ENCODE measurements around the gene SLC1A2. TPM values are rescaled to one million over a fixed set of nuclear protein-coding genes. Genes with fewer than 3 reads are reported as not detected.

Gene SLC1A2
- total RNA-seq, 2 experiments from 2014 or later: not detected

DNA sequence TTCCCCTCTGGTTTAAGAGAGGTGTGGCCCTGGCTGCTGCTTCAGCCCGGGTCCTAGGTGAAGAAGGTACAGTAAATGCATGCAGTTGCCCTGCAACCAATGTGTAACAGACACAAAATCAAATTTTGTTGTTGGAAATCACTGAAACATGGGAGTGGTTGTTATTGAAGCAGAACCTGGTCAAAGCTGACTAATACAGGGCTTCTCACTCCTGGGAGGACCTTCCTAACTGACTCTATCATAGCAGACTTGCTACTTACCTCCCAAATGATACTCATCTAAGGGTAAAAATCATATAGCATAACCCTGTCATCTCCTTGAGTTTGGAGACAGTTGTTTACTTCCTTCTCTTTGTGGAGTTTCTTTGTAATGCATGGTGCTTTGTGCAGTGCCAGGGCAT, 52.6 kb downstream of the SLC1A2 start:
- TF ChIP-seq EZH2phosphoT487 (IDR thresholded peaks at IDR 0.05; ENCODE audit: borderline replicate concordance, low read depth, low read length) (no peak), CTCF (conservative IDR thresholded peaks at IDR 0.05; ENCODE audit: low read length) (no peak)
- CTCF ChIA-PET (ENCODE audit: unreplicated experiment): no interaction called here
- Histone ChIP-seq H3K4me1 (ENCODE audit: insufficient read depth, low read length, poor library complexity, severe bottlenecking) (no peaks in the 10 kb centered on the region), H2AFZ (ENCODE audit: low read length) (no peak overlapping the region), H3K36me3 (ENCODE audit: insufficient read depth, low read length) (no peaks in the 10 kb centered on the region), H4K20me1 (ENCODE audit: insufficient read depth, low read length) (no peaks in the 10 kb centered on the region), H3K4me2 (ENCODE audit: low read length) (no peak overlapping the region), H3K79me2 (ENCODE audit: insufficient read depth, low read depth, low read length) (no peaks in the 10 kb centered on the region), H3K9me2 (ENCODE audit: insufficient read depth, low read length) (no peaks in the 10 kb centered on the region), H3K27ac (ENCODE audit: low read depth, low read length, poor library complexity, severe bottlenecking) (no peak overlapping the region), H3K9me3 (ENCODE audit: low read length) (no peaks in the 10 kb centered on the region), H3K4me3 (ENCODE audit: low read depth, low read length, poor library complexity, severe bottlenecking) (no peak overlapping the region)
- DNase-seq (ENCODE audit: low spot score): no peak
- no TSS peak for BruUV-seq (replicated peaks)
- intact Hi-C loops (cut with micrococcal nuclease; ENCODE audit: unreplicated experiment): no loop called here
- POLR2A ChIA-PET: no interaction called here

- no peak overlapping the region for H2AFZ ChIP-seq (ENCODE audit: low read length)
Observed at GRCh38 chr11:35365961-35366360, 53.4 kb downstream of the SLC1A2 start.

DNA sequence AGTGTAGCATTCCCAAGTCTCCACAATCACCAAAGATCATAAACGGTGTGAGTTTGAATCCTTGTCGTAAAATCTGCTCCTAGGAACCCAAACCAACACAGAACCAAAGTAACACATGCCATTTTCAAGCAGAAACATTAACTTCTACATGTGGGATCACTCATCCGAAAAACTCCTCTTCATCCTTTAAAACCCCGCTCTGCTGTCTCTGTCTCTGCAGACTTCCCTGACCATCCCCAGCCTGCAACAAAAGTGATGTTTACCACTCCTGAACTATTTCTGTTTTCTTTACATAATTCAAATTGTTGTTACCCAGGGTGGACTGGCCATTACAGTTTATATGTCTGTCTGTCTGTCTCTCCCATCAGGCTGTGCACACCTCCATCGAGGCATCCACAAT, 54.0 kb downstream of the SLC1A2 start:
- no peaks in the 10 kb centered on the region for H4K20me1 ChIP-seq (ENCODE audit: insufficient read depth, low read length)
- ChIA-PET CTCF (ENCODE audit: unreplicated experiment) (no interaction called here), POLR2A (no interaction called here)
- no peak for TF ChIP-seq EZH2phosphoT487 (IDR thresholded peaks at IDR 0.05; ENCODE audit: borderline replicate concordance, low read depth, low read length)
- no peak for TF ChIP-seq CTCF (conservative IDR thresholded peaks at IDR 0.05; ENCODE audit: low read length)
- no peak overlapping the region for H3K27ac ChIP-seq (ENCODE audit: low read depth, low read length, poor library complexity, severe bottlenecking)
- intact Hi-C loops (cut with micrococcal nuclease; ENCODE audit: unreplicated experiment): no loop called here
- no peaks in the 10 kb centered on the region for H3K36me3 ChIP-seq (ENCODE audit: insufficient read depth, low read length)
- no peaks in the 10 kb centered on the region for H3K79me2 ChIP-seq (ENCODE audit: insufficient read depth, low read depth, low read length)
- BruUV-seq (replicated peaks): no TSS peak
- H3K9me2 ChIP-seq (ENCODE audit: insufficient read depth, low read length): no peaks in the 10 kb centered on the region
- no peak overlapping the region for H2AFZ ChIP-seq (ENCODE audit: low read length)
- no peak overlapping the region for H3K4me2 ChIP-seq (ENCODE audit: low read length)
- H3K9me3 ChIP-seq (ENCODE audit: low read length): no peaks in the 10 kb centered on the region
- no peak for DNase-seq (ENCODE audit: low spot score)
- no peak overlapping the region for H3K4me3 ChIP-seq (ENCODE audit: low read depth, low read length, poor library complexity, severe bottlenecking)
- H3K4me1 ChIP-seq (ENCODE audit: insufficient read depth, low read length, poor library complexity, severe bottlenecking): no peaks in the 10 kb centered on the region

More at GRCh38 chr11:35365961-35366360, 53.4 kb downstream of the SLC1A2 start:
- Histone ChIP-seq H3K27ac (ENCODE audit: low read depth, low read length, poor library complexity, severe bottlenecking) (no peak overlapping the region), H3K79me2 (ENCODE audit: insufficient read depth, low read depth, low read length) (no peaks in the 10 kb centered on the region), H4K20me1 (ENCODE audit: insufficient read depth, low read length) (no peaks in the 10 kb centered on the region), H3K4me2 (ENCODE audit: low read length) (no peak overlapping the region), H3K36me3 (ENCODE audit: insufficient read depth, low read length) (no peaks in the 10 kb centered on the region), H3K4me3 (ENCODE audit: low read depth, low read length, poor library complexity, severe bottlenecking) (no peak overlapping the region), H3K9me2 (ENCODE audit: insufficient read depth, low read length) (no peaks in the 10 kb centered on the region), H3K4me1 (ENCODE audit: insufficient read depth, low read length, poor library complexity, severe bottlenecking) (no peaks in the 10 kb centered on the region), H3K9me3 (ENCODE audit: low read length) (no peaks in the 10 kb centered on the region)
- intact Hi-C loops (cut with micrococcal nuclease; ENCODE audit: unreplicated experiment): no loop called here
- BruUV-seq (replicated peaks): no TSS peak
- ChIA-PET CTCF (ENCODE audit: unreplicated experiment) (no interaction called here), POLR2A (no interaction called here)
- TF ChIP-seq EZH2phosphoT487 (IDR thresholded peaks at IDR 0.05; ENCODE audit: borderline replicate concordance, low read depth, low read length) (no peak), CTCF (conservative IDR thresholded peaks at IDR 0.05; ENCODE audit: low read length) (no peak)
- DNase-seq (ENCODE audit: low spot score): no peak
